Astrocyte of the spinal cord (primary cell): ENCODE measurements around the gene TP53TG5.
"Not testable (repeated sequence)": the region's sequence is repeated elsewhere in the genome, so short reads cannot be mapped to it uniquely, and the experiment has no call there.

Source experiments
- DNase-seq: peaks from one replicate; pipeline ENCODE4 v3.0.0; 2011; ENCODE audit warnings: low read depth, low spot score
- H3K4me3 ChIP-seq: 2 replicates; pipeline ENCODE4 v1.5.1; 2011; ENCODE audit warnings: low read depth, mild to moderate bottlenecking, low read length, moderate library complexity
- in situ Hi-C: cut with HindIII; loops from 2 replicates; pipeline ENCODE4 v1.10.0; 2017; ENCODE audit warnings: low sequenced_read_pairs
- TF ChIP-seq, protein P1 (sequence below): IDR thresholded peaks from 2 replicates; pipeline ENCODE4 v1.5.1; 2012; ENCODE audit warnings: low read depth, mild to moderate bottlenecking, low read length, inconsistent platforms

The TP53TG5 gene

DNA sequence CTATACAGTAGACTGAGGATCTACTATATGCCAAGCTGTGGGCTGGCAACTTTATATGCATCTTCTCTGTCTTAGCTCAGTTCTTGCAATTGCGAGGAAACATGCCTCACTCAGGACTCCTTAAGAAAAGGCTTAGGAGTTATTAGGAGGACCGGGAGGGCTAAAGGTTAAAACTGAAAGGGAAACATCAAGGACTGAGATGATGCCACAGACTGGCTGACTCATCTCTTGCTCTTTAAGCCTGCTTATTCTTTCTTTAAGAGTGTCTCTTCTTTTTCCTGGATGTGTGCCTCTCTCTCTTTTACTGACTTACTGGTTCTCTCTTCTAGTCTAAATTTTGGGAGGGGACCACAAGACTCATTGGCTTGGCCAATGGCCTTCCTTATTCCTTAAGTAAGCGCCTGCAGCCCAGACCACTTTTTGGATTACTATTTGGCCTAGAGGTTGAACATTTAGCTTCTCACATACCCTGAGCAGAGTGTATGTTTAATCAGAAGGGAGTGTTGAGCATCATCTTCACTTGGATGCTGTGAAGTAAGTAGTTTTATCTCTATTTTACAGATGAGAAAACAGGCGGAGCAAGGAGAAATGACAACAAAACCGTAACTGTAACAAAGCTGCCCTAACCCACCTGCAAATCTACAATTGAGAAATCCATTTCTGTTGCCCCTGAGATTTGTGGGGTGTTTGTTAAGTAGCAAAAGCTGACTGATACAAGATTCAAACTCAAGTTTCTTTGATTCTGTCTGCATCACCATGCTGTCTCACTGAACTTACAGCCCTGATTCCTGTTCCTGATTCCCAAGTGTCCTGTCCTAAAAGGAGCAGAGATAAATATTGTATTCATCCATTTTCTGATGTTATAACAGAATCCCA, 22.7 kb downstream of the TP53TG5 start:
- H3K4me3 ChIP-seq = no peak overlapping the region
- TF ChIP-seq, protein P1, sequence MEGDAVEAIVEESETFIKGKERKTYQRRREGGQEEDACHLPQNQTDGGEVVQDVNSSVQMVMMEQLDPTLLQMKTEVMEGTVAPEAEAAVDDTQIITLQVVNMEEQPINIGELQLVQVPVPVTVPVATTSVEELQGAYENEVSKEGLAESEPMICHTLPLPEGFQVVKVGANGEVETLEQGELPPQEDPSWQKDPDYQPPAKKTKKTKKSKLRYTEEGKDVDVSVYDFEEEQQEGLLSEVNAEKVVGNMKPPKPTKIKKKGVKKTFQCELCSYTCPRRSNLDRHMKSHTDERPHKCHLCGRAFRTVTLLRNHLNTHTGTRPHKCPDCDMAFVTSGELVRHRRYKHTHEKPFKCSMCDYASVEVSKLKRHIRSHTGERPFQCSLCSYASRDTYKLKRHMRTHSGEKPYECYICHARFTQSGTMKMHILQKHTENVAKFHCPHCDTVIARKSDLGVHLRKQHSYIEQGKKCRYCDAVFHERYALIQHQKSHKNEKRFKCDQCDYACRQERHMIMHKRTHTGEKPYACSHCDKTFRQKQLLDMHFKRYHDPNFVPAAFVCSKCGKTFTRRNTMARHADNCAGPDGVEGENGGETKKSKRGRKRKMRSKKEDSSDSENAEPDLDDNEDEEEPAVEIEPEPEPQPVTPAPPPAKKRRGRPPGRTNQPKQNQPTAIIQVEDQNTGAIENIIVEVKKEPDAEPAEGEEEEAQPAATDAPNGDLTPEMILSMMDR = no peak
- peak; percentile 81 for DNase-seq
- in situ Hi-C loops = no loop called here

DNA sequence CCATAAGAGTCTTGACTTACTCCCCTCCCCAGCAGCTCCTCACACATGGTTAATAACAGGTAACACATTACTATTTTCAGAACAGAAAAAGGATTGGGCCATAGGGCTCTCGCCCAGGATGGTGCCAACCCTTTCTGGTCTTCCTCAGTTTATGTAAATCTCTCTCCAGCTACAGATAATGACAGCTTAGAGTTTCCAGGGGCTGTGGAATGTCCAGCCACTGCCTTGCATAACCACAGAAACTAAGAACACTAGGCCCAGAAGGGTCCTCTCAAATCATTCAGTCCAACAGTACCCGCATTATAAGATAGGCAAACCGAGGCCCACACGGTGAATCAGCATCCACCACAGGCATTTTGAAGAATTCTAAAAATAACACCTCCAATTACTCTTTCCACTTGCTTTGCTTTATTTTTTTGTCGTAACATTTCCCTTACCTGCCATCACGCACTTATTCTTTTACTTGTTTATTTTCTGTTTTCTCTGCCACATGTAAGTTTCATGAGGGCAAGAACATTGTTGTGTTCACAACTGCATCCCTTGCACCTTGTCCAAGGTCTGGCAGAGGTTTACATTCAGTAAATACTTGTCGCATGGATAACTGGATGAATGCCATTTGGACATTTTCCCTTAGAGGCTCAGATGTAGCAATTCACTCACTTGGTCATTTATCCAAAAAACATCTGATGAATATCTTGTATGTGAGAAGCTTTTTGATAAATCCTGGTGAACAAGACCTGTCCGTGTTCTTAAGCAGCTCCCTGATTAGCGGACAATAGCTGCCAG, 23.5 kb downstream of the TP53TG5 start:
- in situ Hi-C loops = no loop called here
- DNase-seq = peak; percentile 68
- TF ChIP-seq, protein P1 = no peak
- H3K4me3 ChIP-seq = no peak overlapping the region

DNA sequence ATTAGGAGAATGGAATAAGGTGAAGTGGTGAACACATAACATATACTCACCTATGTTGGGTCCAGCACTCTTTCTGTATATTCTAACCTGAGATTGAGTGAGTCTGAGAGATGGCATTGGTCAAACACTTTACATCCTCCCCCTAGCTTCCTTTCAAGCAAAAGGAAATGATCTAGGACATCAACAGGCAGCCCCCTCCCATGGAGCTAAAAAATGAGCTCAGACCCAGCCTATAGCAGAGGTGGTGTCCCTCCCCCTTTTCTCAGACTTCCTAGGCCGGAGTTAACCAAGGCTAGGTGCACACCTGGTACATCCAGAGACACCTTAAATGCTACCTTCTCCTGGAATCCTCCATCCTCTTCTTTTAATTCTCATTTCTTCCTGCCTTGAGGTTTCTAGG, 24.4 kb downstream of the TP53TG5 start:
- no peak overlapping the region for H3K4me3 ChIP-seq
- DNase-seq = no peak
- TF ChIP-seq, protein P1 = no peak
- in situ Hi-C loops = no loop called here

DNA sequence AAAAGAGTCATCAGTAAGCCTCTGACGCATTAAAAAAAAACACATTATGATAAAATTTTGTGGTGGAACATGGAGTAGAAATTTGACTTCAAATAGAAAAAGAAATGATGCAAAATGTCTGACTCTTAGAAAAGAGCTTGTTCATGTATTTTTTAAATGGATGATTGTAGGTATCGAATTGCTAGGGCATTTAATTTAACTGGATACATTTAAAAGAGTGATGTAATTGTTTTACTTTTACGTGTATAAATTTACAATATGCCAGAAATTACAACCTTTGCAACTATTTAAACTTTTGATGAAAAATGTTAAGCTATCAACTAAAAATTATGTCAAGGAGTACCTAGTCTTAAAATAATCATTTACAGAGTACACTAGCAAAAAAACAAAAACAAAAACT, 25.4 kb downstream of the TP53TG5 start:
- no peak overlapping the region for H3K4me3 ChIP-seq
- no peak for DNase-seq
- TF ChIP-seq, protein P1 = no peak
- in situ Hi-C loops = no loop called here

DNA sequence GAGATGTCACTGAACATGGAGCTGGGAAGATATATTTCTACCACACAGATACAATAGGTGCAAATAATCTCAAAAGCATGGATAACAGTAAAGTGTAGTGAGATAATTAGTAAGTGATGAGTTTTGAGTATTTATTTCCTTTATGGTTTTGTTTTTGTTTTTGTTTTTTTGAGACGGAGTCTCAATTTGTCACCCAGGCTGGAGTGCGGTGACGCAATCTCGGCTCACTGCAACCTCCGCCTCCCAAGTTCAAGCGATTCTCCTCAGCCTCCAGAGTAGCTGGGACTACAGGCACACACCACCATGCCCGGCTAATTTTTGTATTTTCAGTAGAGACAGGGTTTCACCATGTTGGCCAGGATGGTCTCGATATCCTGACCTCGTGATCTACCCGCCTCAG, 27.3 kb downstream of the TP53TG5 start:
- in situ Hi-C loops = not testable (repeated sequence)

DNA sequence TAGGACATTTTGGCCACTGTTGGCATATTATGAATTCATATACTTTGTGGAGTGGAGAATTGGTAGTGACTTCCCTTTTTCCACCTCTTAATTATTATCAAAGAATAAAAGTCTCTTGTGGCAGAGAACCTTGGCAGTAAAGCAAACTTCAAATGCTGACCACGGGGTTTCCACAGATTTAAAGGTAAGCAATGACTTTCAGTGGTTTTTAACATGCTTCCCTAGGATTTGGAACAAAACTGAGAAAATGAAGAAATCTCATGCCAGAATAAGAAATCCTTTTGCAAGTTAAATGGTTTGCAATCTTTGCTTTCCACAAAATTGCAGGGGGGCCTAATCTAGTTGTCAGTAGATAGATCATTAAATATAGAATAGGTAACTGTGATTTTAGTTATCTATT, 27.9 kb downstream of the TP53TG5 start:
- DNase-seq = no peak
- in situ Hi-C loops = no loop called here
- TF ChIP-seq, protein P1 = no peak
- no peak overlapping the region for H3K4me3 ChIP-seq

More for the DNA sequence above, 27.3 kb downstream of the TP53TG5 start:
- H3K4me3 ChIP-seq, DNase-seq: not testable (repeated sequence)
